Smooth muscle cell of the pulmonary artery (primary cell): ENCODE results near the gene PDE6D. TPM values are rescaled to one million over a fixed set of nuclear protein-coding genes. Genes with fewer than 3 reads are reported as not detected.

Experiments
- total RNA-seq: library from RNA; depleted of rRNA; stranded (reverse); fragments of >200 nt; gene quantifications from 2 replicates; pipeline ENCODE4 v1.2.3, GENCODE V29; 2014

The PDE6D gene
- total RNA-seq: 10.2 and 13.7 TPM in 2 replicates

DNA sequence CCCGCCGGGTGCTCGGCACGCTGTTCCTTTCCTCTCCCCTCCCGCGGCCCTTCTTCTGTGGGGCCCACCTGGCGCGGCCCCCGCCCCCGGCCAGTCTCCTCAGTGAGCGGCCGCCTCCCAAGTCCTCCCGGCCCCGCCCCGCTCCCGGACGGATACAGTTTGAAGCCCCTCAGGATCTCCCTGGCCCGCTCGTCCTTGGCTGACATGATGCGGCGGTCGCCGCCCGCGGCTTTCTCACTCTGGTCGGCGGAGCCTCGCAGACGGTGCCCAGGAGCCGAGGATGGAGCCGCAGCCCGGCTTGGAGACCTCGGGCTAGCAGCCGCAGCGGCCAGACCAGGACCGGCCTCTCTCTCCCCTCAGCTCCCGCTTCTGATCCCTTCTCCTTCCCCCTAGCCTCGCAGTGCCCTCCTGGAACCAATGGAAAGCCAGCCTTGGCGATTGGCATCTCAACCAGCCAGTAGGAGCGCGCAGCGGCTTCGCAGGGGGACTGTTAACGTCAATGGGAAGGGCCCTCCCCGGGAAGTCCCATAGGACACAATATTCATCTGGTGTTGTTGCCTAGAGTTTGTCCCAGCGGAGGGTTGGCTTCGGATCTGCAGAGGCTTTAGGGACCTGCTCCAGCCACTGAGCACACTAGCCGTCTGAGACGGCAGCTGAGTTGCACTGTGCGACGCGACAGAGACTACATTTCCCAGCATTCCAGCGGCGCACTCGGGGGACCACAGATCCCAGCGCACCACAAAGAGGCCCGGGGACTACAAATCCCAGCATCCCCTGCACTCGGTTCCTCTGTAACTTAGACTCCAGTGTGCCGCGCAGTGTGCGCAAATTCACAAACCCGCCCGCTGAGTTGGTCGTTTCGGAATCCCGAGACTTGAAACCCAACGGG lies at the start of gene PDE6D:
PDE6D (minus strand) TSS at position 374 of the 889 bp plus-strand sequence; CDS start at position 206, 168 bp downstream.

DNA sequence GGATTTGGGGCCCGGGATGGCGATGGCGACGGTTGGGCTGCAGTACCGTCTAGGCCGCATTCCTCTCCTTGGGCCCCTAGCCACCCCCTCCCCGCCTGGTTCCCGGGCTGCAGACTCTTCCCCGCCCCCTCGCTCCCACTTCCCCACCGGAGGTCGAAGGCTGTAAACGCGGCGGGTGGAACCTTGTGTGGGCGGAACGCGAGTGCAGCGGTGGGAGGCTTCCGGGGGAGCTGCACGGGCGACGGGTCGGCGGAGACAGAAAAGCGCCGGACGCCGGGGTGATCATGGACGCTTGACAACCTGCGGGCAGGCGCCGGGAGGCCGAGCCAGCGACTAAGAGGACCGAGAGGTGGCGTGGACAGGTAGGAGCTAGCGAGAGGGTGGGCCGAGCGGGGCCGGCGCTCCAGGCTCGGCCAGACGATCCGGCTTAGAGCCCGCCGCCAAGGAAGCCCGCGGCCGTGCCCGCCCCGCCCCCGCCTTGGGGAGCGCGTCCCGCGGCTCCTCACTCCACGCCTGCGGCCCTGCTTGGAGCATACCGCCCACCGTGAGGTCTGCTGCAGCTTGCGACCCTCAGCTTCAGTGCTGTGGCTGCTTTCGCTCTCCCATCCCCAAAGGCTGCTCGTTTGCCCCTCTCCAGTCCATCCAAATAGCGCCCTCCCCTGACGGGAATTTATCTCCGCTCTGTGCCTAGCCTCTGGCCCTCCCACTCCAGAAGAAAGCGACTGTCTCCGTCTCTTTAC lies 5.3 kb upstream of the PDE6D start, which contains the start of gene COPS7B:
COPS7B (plus strand) TSS at position 269 of the 740 bp plus-strand sequence. CDS start 2,126 bp downstream, outside the sequence.

DNA sequence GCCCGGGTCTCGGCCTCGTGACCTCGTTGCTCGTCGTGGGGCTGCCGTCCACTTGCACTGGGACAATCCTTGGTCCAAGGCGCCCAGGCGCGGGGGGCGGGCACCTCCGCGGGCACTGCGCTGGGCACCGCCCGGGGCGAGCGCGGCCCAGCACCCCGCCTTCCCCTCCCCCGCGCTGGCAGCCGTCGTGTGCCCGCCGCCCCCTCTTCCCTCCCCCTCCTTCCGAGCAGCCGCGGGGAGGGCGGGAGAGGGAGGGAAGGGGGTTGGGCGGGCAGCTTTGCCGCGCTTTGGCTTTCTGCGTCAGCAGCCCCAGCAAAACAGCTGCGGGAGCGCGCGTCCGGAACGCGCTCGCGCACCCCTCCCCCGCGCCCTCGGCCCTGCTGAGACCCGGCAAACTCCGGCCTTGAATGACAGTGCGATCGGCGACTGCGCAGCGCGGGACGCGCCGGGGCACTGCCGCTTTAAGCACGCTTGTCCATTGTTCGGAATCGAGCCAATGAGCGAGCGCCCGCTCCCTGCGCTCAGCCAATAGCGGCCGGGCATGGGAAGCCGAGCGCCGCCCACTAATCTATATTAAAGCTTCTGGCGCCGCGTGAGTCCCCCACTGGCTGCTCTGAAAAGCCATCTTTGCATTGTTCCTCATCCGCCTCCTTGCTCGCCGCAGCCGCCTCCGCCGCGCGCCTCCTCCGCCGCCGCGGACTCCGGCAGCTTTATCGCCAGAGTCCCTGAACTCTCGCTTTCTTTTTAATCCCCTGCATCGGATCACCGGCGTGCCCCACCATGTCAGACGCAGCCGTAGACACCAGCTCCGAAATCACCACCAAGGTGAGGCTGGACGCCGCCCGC lies 72.9 kb downstream of the PDE6D start, which contains the start of gene PTMA:
PTMA (plus strand) TSS at position 599 of the 846 bp plus-strand sequence; CDS start at position 781, 182 bp downstream.

Other genes with a start within 250 kb of the PDE6D start
- not detected in 2 replicates for gene TEX44, start 188.4 kb downstream of the PDE6D start, total RNA-seq
- 410 and 465 TPM in 2 replicates for gene PTMA, start 72.8 kb downstream of the PDE6D start, total RNA-seq
- gene COPS7B, start 5.2 kb upstream of the PDE6D start, total RNA-seq: 15.4 and 18.7 TPM in 2 replicates
- 0.07 and 0.96 TPM in 2 replicates for gene NPPC, start 145.1 kb upstream of the PDE6D start, total RNA-seq
- 14.7 and 15.0 TPM in 2 replicates for gene DIS3L2, start 180.4 kb upstream of the PDE6D start, total RNA-seq